GM18520 (cell line): Measurements from ENCODE around the gene MAPK14.
"Not testable (repeated sequence)": the region's sequence is repeated elsewhere in the genome, so short reads cannot be mapped to it uniquely, and the experiment has no call there.

Source experiments
- ATAC-seq: cut with Tn5 transposase; IDR thresholded peaks from one replicate; pipeline ENCODE4 v1.9.1; 2021; ENCODE audit not compliant: unreplicated experiment

The MAPK14 gene

GRCh38 chr6:36027501-36028087, at the start of gene MAPK14:
Gene MAPK14 (plus strand): TSS chr6:36027808. CDS start chr6:36028158, 350 bp downstream.
- ATAC-seq: peak; percentile 82

- ATAC-seq: not testable (repeated sequence)
These were observed 47.5 kb upstream of the MAPK14 start for GRCh38 chr6:35980126-35980525.

GRCh38 chr6:35980991-35981645, 46.5 kb upstream of the MAPK14 start:
- ATAC-seq: no peak

GRCh38 chr6:35984701-35985100, 42.9 kb upstream of the MAPK14 start:
- no peak for ATAC-seq

- ATAC-seq: not testable (repeated sequence)
These were observed 39.6 kb upstream of the MAPK14 start for GRCh38 chr6:35988047-35988446.

GRCh38 chr6:35993150-35993549, 34.5 kb upstream of the MAPK14 start:
- no peak for ATAC-seq

- ATAC-seq: no peak
These were observed 27.2 kb upstream of the MAPK14 start for GRCh38 chr6:36000451-36000850.

- no peak for ATAC-seq
These were observed 11.9 kb upstream of the MAPK14 start for GRCh38 chr6:36015666-36016065.

GRCh38 chr6:36018339-36018738, 9.3 kb upstream of the MAPK14 start:
- ATAC-seq: no peak

GRCh38 chr6:36019167-36019566, 8.4 kb upstream of the MAPK14 start:
- ATAC-seq: no peak

GRCh38 chr6:36020154-36020553, 7.5 kb upstream of the MAPK14 start:
- ATAC-seq: no peak

GRCh38 chr6:36023996-36024795, 3.4 kb upstream of the MAPK14 start, which contains the start of gene SLC26A8:
Gene SLC26A8 (minus strand): TSS chr6:36024641. CDS start chr6:36019707, 4,934 bp downstream.
- no peak for ATAC-seq

GRCh38 chr6:36025260-36025931, 2.2 kb upstream of the MAPK14 start:
- no peak for ATAC-seq

GRCh38 chr6:36025932-36026327, 1.7 kb upstream of the MAPK14 start:
- ATAC-seq: no peak

GRCh38 chr6:36028088-36028876, 674 bp downstream of the MAPK14 start:
- ATAC-seq: peak; percentile 2

GRCh38 chr6:36028877-36029324, 1.3 kb downstream of the MAPK14 start:
- no peak for ATAC-seq

- ATAC-seq: no peak
These were observed 1.9 kb downstream of the MAPK14 start for GRCh38 chr6:36029464-36029863.

GRCh38 chr6:36032261-36032660, 4.7 kb downstream of the MAPK14 start:
- ATAC-seq: no peak

- ATAC-seq: not testable (repeated sequence)
These were observed 5.5 kb downstream of the MAPK14 start for GRCh38 chr6:36033144-36033543.

- ATAC-seq: no peak
These were observed 6.3 kb downstream of the MAPK14 start for GRCh38 chr6:36033935-36034334.
